ENCODE measurements around the gene EPM2A.

GRCh38 chr6:145673504-145673903, 61.8 kb downstream of the EPM2A start:
- TF ChIP-seq CTCF (IDR thresholded peaks at IDR 0.05; ENCODE audit: insufficient read depth, low read length, poor library complexity, severe bottlenecking) (no peak), EZH2phosphoT487 (conservative IDR thresholded peaks at IDR 0.05; ENCODE audit: low read length) (no peak)
